Ascending aorta (tissue), 2 donors: ENCODE measurements around the gene GABRG3. TPM values are rescaled to one million over a fixed set of nuclear protein-coding genes. Genes with fewer than 3 reads are reported as not detected.

Source experiments
- DNase-seq, 2 donors: peaks; one replicate each; pipeline ENCODE4 v3.0.0-alpha.2; 2019; ENCODE audit warnings: low spot score in 2 of 2
- H3K27ac ChIP-seq, 2 donors: fragments of 200-600 bp; sonication (generic); one replicate each; pipeline ENCODE4 v1.5.1; 2016 to 2017; ENCODE audit warnings: mild to moderate bottlenecking in 1 of 2
- H3K27me3 ChIP-seq: fragments of 200-600 bp; sonication (generic); one replicate; pipeline ENCODE4 v1.5.1; 2017
- H3K36me3 ChIP-seq, 2 donors: fragments of 200-600 bp; sonication (generic); one replicate each; pipeline ENCODE4 v1.5.1; 2016
- H3K4me1 ChIP-seq, 2 donors: fragments of 200-600 bp; sonication (generic); one replicate each; pipeline ENCODE4 v1.5.1; 2016 to 2017; ENCODE audit warnings: mild to moderate bottlenecking in 1 of 2
- H3K4me3 ChIP-seq, 2 donors: fragments of 200-600 bp; sonication (generic); one replicate each; pipeline ENCODE4 v1.5.1; 2016 to 2017; ENCODE audit warnings: mild to moderate bottlenecking in 1 of 2
- H3K9me3 ChIP-seq, 2 donors: fragments of 200-600 bp; sonication (generic); one replicate each; pipeline ENCODE4 v1.5.1; 2016
- CTCF ChIP-seq, 3 experiments: fragments of 200-600 bp in 2 of 3; fragments of 450-650 bp in 1 of 3; sonication (generic) in 2 of 3; IDR thresholded peaks; one replicate each; pipeline ENCODE4 v1.5.1; 2016 to 2019; ENCODE audit warnings: antibody characterized with exemption in 3 of 3, mild to moderate bottlenecking in 1 of 3, moderate library complexity in 1 of 3
- intact Hi-C: fragments of 100-400 bp; cut with DNase I; formaldehyde crosslinking; loops from one replicate; pipeline ENCODE4 v1.15.1; 2023
- total RNA-seq: library from RNA; depleted of rRNA; stranded (reverse); fragments of >200 nt; gene quantifications from one replicate; pipeline ENCODE4 v1.1.0, GENCODE V29; 2016

GABRG3 gene
- total RNA-seq, 1 donor from 2014 or later: not detected

- no peak overlapping the region for H3K27ac ChIP-seq
- intact Hi-C loops: no loop called here
- DNase-seq: no peak
- TF ChIP-seq CTCF (IDR thresholded peaks at IDR 0.05): no peak
- H3K27me3 ChIP-seq: no peaks in the 10 kb centered on the region
- H3K4me1 ChIP-seq: no peaks in the 10 kb centered on the region
- no peaks in the 10 kb centered on the region for H3K36me3 ChIP-seq
- no peak overlapping the region for H3K4me3 ChIP-seq
- no peaks in the 10 kb centered on the region for H3K9me3 ChIP-seq
These were observed 477.3 kb downstream of the GABRG3 start for GRCh38 chr15:27448234-27448633.

GRCh38 chr15:27448986-27449385 is 478.0 kb downstream of the GABRG3 start:
- Histone ChIP-seq H3K36me3 (no peaks in the 10 kb centered on the region), H3K27ac (no peak overlapping the region), H3K4me1 (no peaks in the 10 kb centered on the region), H3K9me3 (no peaks in the 10 kb centered on the region), H3K27me3 (no peaks in the 10 kb centered on the region), H3K4me3 (no peak overlapping the region)
- TF ChIP-seq CTCF (IDR thresholded peaks at IDR 0.05): no peak
- no peak for DNase-seq
- intact Hi-C loops: no loop called here

DNA sequence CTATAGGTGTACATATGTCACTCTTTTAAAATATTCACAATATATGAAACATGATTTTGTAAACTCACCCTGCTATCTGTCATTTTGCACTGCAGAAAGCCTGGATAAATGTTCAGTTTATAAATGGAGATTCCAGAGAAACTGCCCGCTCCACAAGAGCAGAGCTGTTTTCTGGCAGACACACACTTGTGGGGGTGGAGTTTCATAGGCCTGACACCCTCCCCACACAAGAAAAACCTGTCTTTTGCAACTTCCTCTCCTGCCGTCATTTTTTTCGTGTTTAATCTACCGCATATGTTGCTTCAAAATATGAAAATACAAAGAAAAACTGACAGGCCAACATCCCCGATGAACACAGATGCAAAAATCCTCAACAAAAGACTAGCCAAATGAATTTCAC is 479.0 kb downstream of the GABRG3 start:
- no peaks in the 10 kb centered on the region for H3K9me3 ChIP-seq
- H3K4me3 ChIP-seq: no peak overlapping the region
- intact Hi-C loops: no loop called here
- H3K27ac ChIP-seq: no peak overlapping the region
- no peak for DNase-seq
- no peaks in the 10 kb centered on the region for H3K4me1 ChIP-seq
- H3K36me3 ChIP-seq: no peaks in the 10 kb centered on the region
- TF ChIP-seq CTCF (IDR thresholded peaks at IDR 0.05): no peak
- no peaks in the 10 kb centered on the region for H3K27me3 ChIP-seq

DNA sequence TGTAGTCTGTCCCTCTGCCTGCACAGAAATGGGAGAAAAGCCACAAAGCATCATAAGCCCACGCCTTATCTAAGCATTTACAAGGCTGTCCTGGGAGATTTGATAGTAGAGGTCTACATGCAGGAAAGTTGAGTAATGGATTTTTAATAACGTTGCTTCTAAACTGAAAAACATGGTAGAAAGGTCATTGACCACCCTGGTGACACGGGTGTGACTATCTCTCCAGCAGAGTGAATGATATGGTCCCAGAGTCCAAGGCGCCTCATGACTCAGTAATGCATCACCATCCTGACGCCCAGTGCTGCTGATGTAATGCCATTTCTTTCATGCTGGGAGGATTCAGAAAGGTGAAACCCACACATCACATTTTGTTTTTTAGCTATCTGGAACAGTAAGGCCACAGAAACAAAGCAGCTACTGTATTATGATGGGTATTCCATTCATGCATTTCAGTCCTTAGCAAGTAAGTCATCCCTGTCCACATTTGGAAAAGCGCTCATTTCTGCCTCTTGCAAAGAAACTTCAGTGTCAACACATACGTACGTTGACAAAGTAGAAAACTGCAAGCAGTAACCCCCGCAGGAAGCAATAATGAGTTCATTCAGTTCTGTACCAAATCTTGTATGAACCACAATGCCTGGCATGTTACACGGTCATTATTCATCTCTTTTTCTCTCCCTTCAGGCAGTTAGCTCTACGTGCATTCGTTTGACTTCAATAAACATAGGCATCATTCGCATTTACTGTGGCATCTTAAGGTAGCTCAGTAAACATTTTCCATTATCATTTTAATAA is 483.5 kb downstream of the GABRG3 start:
- no peak overlapping the region for H3K4me3 ChIP-seq
- DNase-seq: no peak
- no peaks in the 10 kb centered on the region for H3K9me3 ChIP-seq
- no peak overlapping the region for H3K27ac ChIP-seq
- no peaks in the 10 kb centered on the region for H3K36me3 ChIP-seq
- no peaks in the 10 kb centered on the region for H3K27me3 ChIP-seq
- no peak for TF ChIP-seq CTCF (IDR thresholded peaks at IDR 0.05)
- intact Hi-C loops: no loop called here
- H3K4me1 ChIP-seq: no peaks in the 10 kb centered on the region

DNA sequence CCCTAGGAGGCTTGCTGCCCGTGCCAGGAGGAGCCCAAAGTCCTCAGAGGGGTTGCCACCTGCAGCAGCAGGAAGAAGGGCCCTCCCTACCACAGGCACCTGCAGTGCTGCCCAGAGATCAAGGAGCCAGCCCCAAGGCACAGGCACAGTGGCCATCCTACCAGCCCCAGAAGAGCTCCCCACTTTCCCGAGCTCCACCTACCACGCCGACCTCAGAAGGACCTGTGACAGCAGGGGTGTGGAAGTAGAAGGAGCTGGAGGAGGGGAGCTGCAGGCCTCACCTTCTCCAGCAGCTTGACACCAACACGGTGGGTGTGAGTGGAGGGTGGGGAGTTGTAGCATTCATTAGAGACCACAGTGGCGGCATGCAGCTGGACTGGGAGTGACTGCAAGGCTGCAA is 485.8 kb downstream of the GABRG3 start:
- no peaks in the 10 kb centered on the region for H3K36me3 ChIP-seq
- no peaks in the 10 kb centered on the region for H3K9me3 ChIP-seq
- H3K27ac ChIP-seq: no peak overlapping the region
- H3K27me3 ChIP-seq: no peaks in the 10 kb centered on the region
- intact Hi-C loops: no loop called here
- no peaks in the 10 kb centered on the region for H3K4me1 ChIP-seq
- TF ChIP-seq CTCF (IDR thresholded peaks at IDR 0.05): no peak
- no peak for DNase-seq
- no peak overlapping the region for H3K4me3 ChIP-seq
